GM20431 (cell line): ENCODE results near the gene CDH4.

Experiments used
- in situ Hi-C: fragments of 300-500 bp; cut with MseI, MboI; formaldehyde crosslinking; loops from one replicate; pipeline ENCODE4 v1.15.0; 2020; ENCODE audit warnings: low sequenced_read_pairs; ENCODE audit not compliant: unreplicated experiment

The CDH4 gene

GRCh38 chr20:61797971-61798411, 545.9 kb downstream of the CDH4 start:
- in situ Hi-C loops: no loop called here

- in situ Hi-C loops: no loop called here
Measured at GRCh38 chr20:61798632-61799031, 546.6 kb downstream of the CDH4 start.

GRCh38 chr20:61799394-61799923, 547.4 kb downstream of the CDH4 start:
- in situ Hi-C loops: no loop called here

- in situ Hi-C loops: no loop called here
Measured at GRCh38 chr20:61799928-61800327, 547.9 kb downstream of the CDH4 start.

- in situ Hi-C loops: no loop called here
Measured at GRCh38 chr20:61800359-61801064, 548.5 kb downstream of the CDH4 start.

GRCh38 chr20:61801065-61801360, 549.0 kb downstream of the CDH4 start:
- in situ Hi-C loops: no loop called here

- in situ Hi-C loops: no loop called here
Measured at GRCh38 chr20:61801428-61801827, 549.4 kb downstream of the CDH4 start.

GRCh38 chr20:61801857-61802442, 549.9 kb downstream of the CDH4 start:
- in situ Hi-C loops: no loop called here

- in situ Hi-C loops: no loop called here
Measured at GRCh38 chr20:61802721-61803311, 550.8 kb downstream of the CDH4 start.

- in situ Hi-C loops: no loop called here
Measured at GRCh38 chr20:61803416-61803914, 551.4 kb downstream of the CDH4 start.

- in situ Hi-C loops: no loop called here
Measured at GRCh38 chr20:61803915-61804751, 552.1 kb downstream of the CDH4 start.

- in situ Hi-C loops: no loop called here
Measured at GRCh38 chr20:61804752-61805295, 552.8 kb downstream of the CDH4 start.

GRCh38 chr20:61805365-61805764, 553.3 kb downstream of the CDH4 start:
- in situ Hi-C loops: no loop called here

- in situ Hi-C loops: no loop called here
Measured at GRCh38 chr20:61805781-61806180, 553.7 kb downstream of the CDH4 start.

- in situ Hi-C loops: no loop called here
Measured at GRCh38 chr20:61806314-61806713, 554.3 kb downstream of the CDH4 start.

GRCh38 chr20:61806995-61807394, 554.9 kb downstream of the CDH4 start:
- in situ Hi-C loops: no loop called here

GRCh38 chr20:61807471-61808160, 555.6 kb downstream of the CDH4 start:
- in situ Hi-C loops: no loop called here

GRCh38 chr20:61808447-61808846, 556.4 kb downstream of the CDH4 start:
- in situ Hi-C loops: no loop called here

- in situ Hi-C loops: no loop called here
Measured at GRCh38 chr20:61809006-61809770, 557.1 kb downstream of the CDH4 start.
